GM18951 (cell line): ENCODE results near the gene CST1.
"Not testable (repeated sequence)": the region's sequence is repeated elsewhere in the genome, so short reads cannot be mapped to it uniquely, and the experiment has no call there.

Experiments used
- POLR2A ChIP-seq: IDR thresholded peaks from 4 replicates; pipeline ENCODE4 v1.6.1; 2011; ENCODE audit warnings: mild to moderate bottlenecking; ENCODE audit not compliant: insufficient read length, insufficient read depth; ENCODE audit errors: extremely low read depth
- in situ Hi-C: fragments of 300-500 bp; cut with MboI; formaldehyde crosslinking; loops from one replicate; pipeline ENCODE4 v1.12.0; 2022; ENCODE audit warnings: low sequenced_read_pairs, mixed read lengths, inconsistent platforms; ENCODE audit not compliant: unreplicated experiment

Gene CST1

GRCh38 chr20:23750786-23751185 lies at the start of gene CST1:
Gene CST1 (minus strand): TSS chr20:23750935. CDS start chr20:23750866, 69 bp downstream.
- in situ Hi-C loops = not testable (repeated sequence)

GRCh38 chr20:23799216-23799847 lies 48.6 kb upstream of the CST1 start:
- in situ Hi-C loops = loop anchor here (10.0 kb wide), 1 partner anchor 195 kb away; no protein-coding TSS in a partner anchor

DNA sequence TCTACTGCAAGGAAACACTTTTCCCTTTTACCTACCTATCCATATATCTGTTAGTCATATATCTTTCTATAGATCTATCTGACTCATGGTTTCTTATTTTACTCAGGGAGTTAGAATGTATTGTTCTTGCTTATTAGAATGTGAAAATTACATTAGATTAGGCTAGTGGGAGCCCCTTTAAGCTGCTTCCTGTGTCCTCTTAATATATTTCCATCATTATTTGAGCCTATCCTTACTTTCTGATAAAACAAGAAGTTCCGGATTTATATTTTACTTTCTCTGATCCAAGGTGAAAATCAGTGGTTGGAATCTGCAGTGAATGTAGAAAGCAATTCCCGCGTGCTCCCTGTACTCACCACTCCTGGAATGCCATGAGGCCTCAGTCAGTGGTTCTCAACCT lies 44.8 kb upstream of the CST1 start:
- no peak for TF ChIP-seq POLR2A
- in situ Hi-C loops = loop anchor here (10.0 kb wide), 1 partner anchor 199 kb away; no protein-coding TSS in a partner anchor

- TF ChIP-seq POLR2A = no peak
- in situ Hi-C loops = loop anchor here (10.0 kb wide), 1 partner anchor 200 kb away; no protein-coding TSS in a partner anchor
Observed at GRCh38 chr20:23794841-23795240, 44.1 kb upstream of the CST1 start.

DNA sequence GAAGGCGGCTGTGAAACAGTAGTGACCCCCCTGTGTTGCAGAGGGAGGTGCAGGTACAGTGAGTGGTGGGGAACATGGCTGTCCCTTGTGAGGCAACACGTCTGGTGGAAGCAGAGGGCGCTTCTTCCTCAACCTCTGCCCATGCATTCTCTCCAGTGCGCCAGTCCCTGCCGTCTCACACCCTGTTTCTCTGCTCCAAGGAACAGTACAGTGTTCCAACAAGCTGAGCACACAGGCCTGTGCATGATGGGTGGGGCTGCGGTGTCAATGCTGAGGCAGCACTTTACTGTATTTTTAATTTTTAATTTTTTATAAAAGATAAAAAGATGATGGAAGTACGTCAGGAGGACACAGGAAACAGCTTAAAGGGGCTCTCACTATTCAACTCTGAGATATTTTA lies 43.3 kb upstream of the CST1 start:
- in situ Hi-C loops = loop anchor here (10.0 kb wide), 1 partner anchor 201 kb away; no protein-coding TSS in a partner anchor
- no peak for TF ChIP-seq POLR2A

- in situ Hi-C loops = no loop called here
- TF ChIP-seq POLR2A = no peak
Observed at GRCh38 chr20:23783447-23783846, 32.7 kb upstream of the CST1 start.

GRCh38 chr20:23782366-23782983 lies 31.7 kb upstream of the CST1 start:
- in situ Hi-C loops = no loop called here
- TF ChIP-seq POLR2A = no peak

GRCh38 chr20:23778676-23779075 lies 27.9 kb upstream of the CST1 start:
- in situ Hi-C loops = not testable (repeated sequence)

- in situ Hi-C loops = not testable (repeated sequence)
Observed at GRCh38 chr20:23777380-23777779, 26.6 kb upstream of the CST1 start.

- no peak for TF ChIP-seq POLR2A
- in situ Hi-C loops = no loop called here
Observed at GRCh38 chr20:23776067-23776771, 25.5 kb upstream of the CST1 start.

- in situ Hi-C loops = no loop called here
- no peak for TF ChIP-seq POLR2A
Observed at GRCh38 chr20:23774081-23774480, 23.3 kb upstream of the CST1 start.

- in situ Hi-C loops = no loop called here
Observed at GRCh38 chr20:23773579-23773978, 22.8 kb upstream of the CST1 start.

GRCh38 chr20:23773127-23773526 lies 22.4 kb upstream of the CST1 start:
- TF ChIP-seq POLR2A = no peak
- in situ Hi-C loops = no loop called here

More at GRCh38 chr20:23773579-23773978, 22.8 kb upstream of the CST1 start:
- no peak for TF ChIP-seq POLR2A

DNA sequence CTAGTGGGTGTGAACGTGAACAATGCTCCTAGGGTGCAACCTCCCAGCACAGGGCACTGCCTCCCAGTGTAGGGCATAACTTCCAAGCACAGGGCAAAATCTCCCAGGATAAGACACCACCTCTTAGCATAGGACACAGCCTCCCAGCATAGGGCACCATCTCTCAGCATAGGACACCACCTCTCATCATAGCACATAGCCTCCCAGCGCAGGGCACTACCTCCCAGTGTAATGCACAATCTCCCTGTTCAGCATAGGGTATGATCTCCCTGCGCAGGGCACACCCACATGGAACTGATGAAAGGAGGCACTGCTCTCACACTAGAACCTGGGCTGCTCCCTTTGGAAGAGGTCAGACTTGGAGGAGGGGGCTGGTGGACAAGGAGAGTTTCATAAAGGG lies 21.3 kb upstream of the CST1 start:
- TF ChIP-seq POLR2A = no peak
- in situ Hi-C loops = no loop called here
